22Rv1 (cell line): Measurements from ENCODE around the gene PCBP2.

Experiments used
- H3K27ac ChIP-seq: fragments of 450-650 bp; 2 replicates; pipeline ENCODE4 v1.5.1; 2017
- ZFX ChIP-seq: fragments of 450-650 bp; IDR thresholded peaks from 2 replicates; pipeline ENCODE4 v1.6.1; 2017; ENCODE audit warnings: antibody characterized with exemption, borderline replicate concordance
- TF ChIP-seq, protein P1 (sequence below): fragments of 450-650 bp; IDR thresholded peaks from 2 replicates; pipeline ENCODE4 v1.5.1; 2017; ENCODE audit warnings: mild to moderate bottlenecking

PCBP2 gene

DNA sequence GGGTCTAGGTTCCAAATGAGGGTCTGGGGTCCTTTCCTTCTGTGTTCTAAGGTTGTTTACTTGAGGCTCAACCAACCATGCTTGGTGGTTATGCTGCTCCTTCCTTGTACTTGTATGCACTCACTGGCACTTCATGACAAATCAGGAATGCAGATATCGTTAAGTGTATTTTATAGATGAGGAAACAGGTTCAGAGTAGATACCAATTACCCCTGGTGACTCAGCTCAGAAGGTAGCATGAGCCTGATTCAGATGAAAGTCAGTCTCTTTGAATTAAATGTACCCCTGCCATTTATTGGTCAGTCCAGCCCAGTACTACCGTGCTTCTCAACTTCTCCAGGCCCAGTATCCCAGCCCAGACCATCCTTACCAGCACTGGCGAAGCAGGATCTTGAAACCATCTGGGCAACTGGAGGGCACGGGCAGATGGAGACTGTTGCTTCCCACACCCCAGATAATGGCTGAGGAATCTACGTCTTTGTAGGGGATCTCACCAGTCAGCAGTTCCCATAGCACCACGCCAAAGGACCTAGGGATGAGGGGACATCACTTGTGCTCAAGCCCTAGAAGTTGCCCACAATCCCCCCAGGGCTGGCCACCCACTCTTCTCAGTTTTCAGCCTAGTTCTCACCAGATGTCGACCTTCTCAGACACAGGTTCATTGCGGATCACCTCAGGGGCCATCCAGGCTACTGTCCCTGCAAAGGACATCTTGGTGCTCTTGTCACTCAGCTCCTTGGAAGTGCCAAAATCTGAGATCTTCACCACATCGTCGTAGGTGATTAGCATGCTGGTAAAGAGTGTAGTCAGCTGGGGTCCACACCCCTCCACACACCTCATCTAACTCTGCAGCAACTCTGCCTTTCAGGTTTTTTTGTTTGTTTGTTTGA is 33.0 kb downstream of the PCBP2 start:
- TF ChIP-seq, protein P1, sequence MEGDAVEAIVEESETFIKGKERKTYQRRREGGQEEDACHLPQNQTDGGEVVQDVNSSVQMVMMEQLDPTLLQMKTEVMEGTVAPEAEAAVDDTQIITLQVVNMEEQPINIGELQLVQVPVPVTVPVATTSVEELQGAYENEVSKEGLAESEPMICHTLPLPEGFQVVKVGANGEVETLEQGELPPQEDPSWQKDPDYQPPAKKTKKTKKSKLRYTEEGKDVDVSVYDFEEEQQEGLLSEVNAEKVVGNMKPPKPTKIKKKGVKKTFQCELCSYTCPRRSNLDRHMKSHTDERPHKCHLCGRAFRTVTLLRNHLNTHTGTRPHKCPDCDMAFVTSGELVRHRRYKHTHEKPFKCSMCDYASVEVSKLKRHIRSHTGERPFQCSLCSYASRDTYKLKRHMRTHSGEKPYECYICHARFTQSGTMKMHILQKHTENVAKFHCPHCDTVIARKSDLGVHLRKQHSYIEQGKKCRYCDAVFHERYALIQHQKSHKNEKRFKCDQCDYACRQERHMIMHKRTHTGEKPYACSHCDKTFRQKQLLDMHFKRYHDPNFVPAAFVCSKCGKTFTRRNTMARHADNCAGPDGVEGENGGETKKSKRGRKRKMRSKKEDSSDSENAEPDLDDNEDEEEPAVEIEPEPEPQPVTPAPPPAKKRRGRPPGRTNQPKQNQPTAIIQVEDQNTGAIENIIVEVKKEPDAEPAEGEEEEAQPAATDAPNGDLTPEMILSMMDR: no peak
- no peak for TF ChIP-seq ZFX
- H3K27ac ChIP-seq: peak overlapping the region; percentile 45

DNA sequence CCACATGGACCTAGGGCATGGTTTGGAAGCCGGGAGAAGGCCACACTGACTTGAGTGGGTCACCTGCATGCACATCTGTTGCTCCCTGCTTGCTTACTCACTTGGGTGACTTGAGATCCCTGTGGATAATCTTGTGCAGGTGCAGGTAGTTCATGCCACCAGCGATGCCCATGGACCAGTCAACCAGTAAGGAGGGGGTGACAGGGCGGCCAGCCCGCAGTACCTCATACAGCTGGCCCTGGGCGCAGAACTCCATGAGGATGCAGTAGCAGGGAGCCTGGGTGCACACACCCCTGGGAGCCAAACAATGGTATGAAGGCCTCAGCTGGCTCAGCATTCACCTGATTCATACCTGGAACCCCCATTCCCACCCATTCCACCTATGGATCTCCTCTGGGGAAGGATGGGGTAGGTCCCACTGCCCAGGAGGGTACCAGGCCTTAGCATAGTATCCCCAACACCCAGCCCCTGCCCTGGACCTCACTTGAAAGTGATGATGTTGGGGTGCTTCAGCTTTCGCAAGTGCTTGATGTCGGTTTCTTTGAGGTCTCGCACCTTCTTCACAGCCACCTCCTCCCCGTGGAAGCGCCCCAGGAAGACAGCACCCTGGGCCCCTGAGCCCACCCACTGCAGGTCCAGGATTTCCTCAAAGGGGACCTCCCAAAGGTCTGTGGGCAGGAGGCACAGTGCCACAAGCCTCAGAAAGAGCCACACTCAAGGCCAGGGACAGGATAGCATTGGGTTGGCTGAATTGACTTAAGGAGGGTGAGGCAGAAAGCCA is 34.2 kb downstream of the PCBP2 start:
- peak overlapping the region; percentile 45; the same call in 1 of the 2 replicates for H3K27ac ChIP-seq
- no peak for TF ChIP-seq ZFX
- TF ChIP-seq, protein P1: no peak

DNA sequence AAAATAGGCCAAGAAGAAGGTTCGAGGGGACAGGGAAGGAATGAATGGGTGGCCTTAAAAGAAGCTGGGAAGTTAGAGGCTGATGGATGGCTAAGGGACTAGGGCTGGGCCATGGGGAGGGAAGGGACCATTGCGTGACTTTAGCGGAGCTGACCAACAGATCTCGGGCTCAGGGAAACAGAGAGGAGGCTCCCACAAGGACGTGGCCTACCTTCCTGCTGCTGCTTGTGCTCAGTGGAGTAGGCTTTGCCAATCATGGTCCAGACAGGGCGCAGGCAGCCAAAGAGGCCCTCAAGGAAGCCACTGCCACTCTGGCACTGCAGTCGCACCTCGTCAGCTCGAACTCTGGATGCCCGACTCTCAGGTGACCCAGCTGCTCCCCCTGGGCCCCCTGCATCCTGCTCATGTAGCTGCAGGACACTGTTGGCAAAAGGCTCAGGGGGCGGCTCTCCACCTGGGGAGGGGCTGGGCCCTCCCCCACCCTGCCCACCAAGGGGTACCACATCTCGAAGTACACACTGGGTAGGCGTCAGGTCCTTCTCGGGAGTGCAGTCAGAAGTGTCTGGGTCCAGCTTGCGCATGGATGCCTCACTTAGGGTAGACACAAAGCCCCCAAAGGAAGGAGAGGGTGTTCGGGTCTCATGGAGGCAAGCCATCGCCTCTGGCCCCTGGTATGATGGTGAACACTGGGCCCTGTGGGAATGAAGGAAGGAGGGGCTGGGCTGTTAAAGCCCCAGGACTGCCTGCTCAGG is 35.0 kb downstream of the PCBP2 start:
- peak overlapping the region; percentile 45; the same call in 1 of the 2 replicates for H3K27ac ChIP-seq
- TF ChIP-seq, protein P1: no peak
- no peak for TF ChIP-seq ZFX

DNA sequence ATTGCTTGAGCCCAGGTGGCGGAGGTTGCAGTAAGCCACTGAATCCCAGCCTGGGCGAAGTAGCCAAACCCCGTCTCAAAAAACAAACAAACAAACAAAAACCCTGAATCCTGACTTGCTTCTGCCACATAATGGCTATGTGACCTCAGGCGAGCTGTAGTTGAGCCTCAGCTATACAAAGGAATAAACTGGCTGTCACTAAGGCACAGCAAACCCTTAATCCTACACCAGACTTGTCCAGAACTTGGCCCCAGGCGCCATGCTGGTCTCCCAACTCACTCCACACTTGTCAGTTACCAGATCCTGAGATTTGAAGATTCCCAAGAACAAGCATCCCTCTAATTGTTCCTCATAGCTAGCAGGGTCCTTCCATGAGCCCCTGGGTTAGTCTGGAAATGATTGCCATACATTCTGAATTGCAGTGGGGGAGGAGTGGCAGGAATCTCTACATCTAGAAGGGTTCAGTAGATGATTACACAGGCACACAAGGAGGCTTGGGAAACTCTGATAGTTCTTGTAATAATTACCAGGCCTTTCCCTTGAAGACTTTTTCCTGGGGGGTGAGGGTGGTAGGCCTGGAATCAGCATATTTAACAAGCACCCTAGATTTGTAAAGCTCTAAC is 37.5 kb downstream of the PCBP2 start:
- peak overlapping the region; percentile 19; the same call in 1 of the 2 replicates for H3K27ac ChIP-seq
- TF ChIP-seq ZFX: no peak
- TF ChIP-seq, protein P1: no peak

DNA sequence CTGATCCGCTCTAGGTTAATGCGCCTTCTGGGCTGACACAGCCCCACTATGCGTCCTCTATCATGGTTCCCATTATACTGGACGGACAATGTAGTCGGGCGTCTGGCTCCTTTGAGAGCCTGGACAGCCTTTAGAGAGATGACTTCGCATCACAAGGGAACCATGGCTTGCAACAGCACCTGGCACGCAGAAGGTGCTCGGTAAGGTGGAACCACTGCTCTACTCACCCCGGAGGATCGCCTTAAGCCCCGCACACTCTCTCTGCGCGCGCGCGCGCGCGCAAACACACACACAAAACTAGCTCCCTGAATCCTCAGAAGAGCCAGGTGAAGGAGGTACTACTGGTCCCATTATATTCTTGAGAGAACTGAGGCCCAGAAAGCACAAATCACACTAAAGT is 40.3 kb downstream of the PCBP2 start:
- peak overlapping the region; percentile 77 for H3K27ac ChIP-seq
- no peak for TF ChIP-seq ZFX
- TF ChIP-seq, protein P1: no peak

DNA sequence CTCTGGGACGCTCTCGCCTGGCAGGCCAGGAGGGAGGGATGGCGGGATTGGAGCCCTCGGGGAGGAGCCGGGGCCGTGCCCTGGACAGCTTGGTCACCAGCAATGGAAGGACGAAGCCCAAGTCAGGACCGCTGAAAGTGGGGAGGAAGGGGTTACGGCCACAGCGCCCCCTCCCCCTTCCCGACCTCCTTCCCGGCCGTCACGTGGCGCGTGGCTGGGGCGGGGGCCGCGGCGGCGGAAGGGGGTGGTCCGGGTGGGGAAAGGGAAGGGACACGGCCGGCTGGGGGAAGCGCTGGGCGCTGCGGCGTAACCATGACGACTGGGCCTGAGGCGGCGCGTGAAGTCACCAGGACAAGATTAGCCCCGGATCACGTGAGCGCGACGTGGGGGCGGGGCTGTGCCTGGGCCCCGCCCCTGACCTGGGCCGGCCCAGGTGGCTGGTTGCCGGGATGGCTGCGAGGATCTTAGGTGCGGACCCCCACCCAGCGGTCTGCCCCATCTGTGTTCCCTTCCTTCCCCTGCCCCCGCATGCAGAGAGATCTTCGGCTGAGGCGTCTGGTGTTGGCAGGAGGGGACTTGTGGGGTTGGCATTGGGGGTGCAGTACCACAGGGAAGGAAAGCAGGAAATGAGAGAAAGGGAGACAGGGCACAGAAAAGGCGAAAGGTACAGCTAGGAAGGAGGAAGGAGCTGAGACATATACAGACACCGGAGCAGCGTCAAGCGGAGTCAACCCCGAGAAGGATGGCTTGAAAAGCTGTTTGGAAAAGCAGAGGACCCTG is 41.1 kb downstream of the PCBP2 start:
- peak overlapping the region; percentile 77 for H3K27ac ChIP-seq

More for the DNA sequence above, 41.1 kb downstream of the PCBP2 start:
- TF ChIP-seq, protein P1: no peak
- no peak for TF ChIP-seq ZFX
